GM21825 (cell line): ENCODE results near the gene PRKG1.
"Not testable (repeated sequence)": the region's sequence is repeated elsewhere in the genome, so short reads cannot be mapped to it uniquely, and the experiment has no call there.

Experiments
- ATAC-seq: cut with Tn5 transposase; IDR thresholded peaks from one replicate; pipeline ENCODE4 v1.9.1; 2021; ENCODE audit warnings: mild to moderate bottlenecking, moderate library complexity; ENCODE audit not compliant: unreplicated experiment

The PRKG1 gene

DNA sequence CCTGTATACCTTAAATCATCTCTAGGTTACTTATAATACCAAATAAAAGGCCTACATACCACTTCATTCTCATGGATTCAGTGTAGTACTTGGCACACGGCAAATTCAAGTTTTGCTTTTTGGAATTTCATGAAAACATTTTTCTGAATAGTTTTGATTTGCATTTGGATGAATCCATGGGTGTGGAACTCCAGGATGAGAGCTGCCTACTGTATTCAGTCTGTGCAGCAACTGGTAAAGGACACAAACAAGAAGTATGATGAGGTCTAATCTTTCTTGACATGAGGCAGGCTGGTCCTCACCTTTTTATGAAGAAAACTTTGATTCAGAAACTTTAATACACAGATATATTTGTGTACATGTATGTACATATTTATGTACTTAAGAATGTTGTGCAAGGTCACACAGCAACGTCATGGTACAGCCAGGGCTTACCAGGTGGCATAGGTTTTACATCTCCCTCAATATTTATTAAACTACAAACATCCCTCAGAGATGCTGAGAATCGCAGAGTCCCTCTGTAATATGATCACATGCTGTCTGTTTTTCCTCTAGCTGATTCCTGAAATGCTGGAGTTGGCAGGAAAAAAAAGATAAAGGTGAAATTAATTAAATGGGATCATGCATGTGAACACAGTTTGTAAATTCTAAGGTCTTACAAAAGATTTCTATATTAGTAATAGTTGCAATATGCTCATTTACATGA is 239.6 kb downstream of the PRKG1 start:
- ATAC-seq = no peak

DNA sequence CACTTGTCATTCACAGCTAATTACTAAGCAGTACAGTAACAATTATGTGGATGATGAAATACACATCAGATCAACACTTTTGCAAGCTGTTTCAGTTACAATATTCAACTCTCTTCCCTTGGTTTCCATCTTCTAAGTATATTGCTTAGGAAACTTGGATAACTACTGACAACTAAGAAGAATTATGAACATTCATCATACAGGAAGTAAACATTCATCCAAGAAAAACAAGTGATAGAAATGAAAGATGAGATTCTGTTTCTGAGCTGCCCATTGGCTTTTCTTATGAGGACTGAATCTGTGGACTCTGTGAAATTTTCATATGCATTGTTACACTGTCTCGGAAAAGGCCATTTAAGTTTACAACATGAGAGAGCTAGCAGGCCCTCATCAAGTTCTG is 240.2 kb downstream of the PRKG1 start:
- no peak for ATAC-seq

DNA sequence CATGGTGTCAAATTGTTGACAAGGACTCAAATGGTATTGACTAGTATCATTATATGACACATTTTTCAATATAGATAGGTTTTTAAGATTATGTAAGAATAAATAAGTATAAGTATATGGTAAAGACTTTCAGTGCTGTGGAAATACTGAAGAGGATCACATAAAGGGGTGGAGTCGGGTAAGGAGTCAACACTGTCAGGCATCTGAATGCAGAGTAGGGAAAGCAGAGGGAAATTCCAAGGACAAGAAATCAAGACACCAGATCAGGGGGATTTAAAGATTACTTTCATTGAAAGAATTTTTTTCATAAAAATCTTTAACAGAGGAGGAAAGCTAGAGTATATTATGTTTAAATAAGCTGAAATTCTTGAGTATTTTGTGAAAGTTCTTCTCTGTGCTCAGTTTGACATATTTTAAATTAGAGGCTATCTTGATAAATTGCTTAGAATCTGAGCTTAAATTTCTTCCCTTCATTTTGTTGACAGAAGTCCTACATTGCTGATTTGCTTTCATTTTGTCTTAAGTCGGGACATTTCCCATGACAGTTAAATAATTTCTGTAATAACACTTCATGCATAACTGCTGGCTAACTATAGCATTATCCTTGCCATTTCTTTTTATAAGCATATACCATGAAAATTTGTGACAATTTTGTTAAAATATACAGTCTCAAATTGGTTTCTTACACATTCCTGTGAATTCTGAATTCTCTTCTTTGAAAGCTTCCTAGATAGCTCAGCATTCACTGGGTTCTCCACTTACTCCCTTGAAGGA is 244.3 kb downstream of the PRKG1 start:
- ATAC-seq = no peak

DNA sequence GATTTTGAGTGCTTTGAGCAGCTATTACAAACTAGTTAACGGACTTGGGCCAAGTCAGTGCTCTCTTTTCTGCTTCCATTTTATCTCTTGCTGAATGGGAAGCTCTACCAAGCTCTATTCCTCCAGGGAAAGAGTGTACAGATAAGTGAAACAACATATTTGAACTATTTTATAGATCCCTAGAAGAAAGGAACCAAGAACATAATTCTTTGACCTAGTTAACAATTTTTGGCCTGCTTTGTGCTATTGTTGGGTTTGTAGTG is 244.8 kb downstream of the PRKG1 start:
- no peak for ATAC-seq

DNA sequence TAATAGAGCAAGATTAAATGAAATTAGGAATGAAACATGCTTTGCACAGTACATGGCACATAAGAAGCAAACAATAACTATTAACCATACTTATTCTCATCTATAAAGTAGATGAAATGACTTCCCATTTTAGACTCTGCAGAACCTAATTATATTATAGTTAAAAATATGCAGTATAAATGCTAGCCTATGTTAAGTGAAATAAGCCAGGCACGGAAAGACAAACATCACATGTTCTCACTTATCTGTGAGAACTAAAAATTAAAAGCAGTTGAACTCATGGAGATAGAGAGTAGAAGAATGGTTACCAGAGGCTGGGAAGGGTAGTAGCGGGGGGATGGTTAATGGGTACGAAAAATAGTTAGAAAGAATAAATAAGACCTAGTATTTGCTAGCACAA is 247.0 kb downstream of the PRKG1 start:
- no peak for ATAC-seq

DNA sequence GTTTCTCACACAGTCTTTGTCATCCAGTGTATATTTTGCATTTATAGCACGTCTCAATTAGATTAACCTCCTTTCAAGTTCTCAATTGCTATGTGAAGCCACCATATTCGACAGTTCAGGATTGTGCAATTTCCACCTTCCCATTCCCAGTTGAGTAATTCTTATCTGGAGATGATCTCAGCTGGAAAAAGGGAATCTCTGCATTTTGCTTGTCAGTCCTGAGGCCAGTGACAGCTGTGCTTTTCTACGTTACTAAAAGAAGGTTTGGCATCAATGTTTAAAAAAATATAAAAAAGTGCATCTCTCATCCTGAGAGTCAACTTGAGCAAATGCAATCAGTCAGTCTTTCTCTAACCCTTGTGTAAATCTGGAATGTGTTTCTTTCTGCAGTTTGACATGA is 247.7 kb downstream of the PRKG1 start:
- ATAC-seq = no peak

DNA sequence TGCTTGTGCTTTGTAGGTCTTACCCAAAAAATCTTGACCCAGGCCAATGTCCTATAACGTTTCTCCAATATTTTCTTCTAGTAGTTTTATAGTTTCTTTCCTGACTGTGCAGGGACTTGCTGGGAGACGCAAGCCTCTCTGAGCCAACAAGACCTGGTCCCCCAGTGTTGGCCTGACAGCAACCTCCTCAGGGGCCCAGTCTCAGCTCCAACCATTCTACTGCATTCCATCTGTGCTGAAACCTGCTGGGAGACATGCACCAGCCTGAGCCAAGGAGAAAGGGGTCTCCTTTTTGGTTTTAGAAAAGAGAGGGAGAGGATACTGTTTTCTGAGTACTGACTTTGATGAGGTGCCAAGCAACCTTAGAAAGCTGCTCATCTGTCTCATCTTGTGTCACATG is 251.4 kb downstream of the PRKG1 start:
- no peak for ATAC-seq

DNA sequence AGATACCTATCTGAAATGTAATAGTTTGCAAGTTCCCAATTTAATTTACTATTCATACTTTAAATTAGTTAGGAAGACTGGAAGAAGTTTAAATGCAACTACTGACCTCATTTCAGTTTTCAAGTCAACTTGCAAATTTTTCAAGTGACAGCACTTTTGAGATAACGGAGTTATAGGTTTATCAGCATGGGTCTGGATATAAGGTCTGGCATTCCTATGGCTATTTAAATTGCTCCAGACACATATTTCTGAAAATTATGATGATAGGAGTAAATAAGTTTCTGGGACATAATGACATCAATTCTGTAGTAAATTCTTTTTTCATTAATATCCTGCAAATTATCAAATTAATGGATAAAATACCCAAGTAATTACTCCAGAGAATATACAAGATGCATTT is 251.9 kb downstream of the PRKG1 start:
- no peak for ATAC-seq

DNA sequence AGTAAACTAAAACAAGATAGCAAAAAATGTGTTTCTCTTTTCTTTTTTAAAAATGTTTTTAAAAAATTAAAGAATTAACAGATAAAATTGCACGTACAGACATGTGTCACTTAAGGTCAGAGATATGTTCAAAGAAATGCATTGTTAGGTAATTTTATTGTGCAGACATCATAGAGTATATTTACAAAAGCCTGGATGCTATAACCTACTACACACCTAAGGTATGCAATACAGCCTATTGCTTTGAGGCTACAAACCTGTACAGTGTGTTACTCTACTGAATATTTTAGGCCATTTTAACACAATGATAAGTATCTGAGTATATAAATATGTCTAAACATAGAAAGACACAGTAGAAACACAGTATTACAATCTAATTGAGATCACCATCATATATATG is 253.1 kb downstream of the PRKG1 start:
- no peak for ATAC-seq

DNA sequence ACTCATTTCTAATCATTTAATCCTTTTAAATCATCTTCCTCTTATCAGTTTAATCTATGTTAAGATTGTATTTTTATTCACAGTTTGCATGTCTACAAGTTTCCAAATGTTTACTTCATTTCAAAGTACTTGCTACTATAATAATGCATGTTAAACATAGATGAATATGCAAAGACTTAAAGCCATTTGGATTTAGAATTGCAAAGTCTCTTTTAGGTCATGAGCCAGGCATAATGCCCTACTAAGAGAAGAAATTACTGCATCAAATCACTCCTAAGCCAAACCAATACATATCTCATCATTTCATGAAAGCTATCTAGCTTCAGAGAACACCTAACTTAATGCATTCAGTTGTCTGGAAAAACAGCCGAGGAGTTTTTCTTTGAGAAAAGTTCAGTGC is 266.1 kb downstream of the PRKG1 start:
- no peak for ATAC-seq

DNA sequence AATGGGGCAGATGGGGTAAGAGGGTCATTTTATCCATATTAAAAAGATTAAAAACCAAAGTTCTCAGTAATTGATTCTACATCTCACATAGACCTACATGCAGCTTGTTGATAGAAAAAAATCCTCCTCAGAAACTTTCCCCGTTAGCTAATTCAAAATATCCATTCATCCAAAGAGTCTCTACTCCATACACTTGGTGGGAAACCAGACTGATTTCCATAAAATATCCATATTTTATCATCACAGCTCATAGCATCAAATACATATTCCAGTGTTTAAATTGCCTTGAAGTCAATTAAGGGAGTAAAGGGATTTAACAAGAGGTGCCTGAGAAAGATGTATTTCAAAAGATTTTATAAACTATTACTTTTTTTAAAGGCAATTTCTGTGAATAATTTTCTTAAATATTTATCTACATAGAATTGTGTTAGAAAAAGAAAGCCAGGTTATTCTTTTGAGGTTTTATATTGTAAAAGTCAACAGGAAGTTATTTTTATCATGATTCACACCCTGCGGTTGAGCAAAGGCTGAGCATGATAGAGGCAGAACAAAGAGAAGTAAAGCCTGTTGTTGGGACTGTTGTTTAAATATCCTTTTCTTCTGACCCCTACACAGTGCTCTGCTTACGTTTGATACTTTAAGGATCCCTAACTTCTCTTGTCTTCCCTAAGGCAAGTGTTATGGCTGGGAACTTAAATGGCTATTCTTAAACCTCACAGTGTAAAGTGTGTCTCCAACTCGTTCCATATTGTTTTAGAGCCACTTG is 266.7 kb downstream of the PRKG1 start:
- no peak for ATAC-seq

DNA sequence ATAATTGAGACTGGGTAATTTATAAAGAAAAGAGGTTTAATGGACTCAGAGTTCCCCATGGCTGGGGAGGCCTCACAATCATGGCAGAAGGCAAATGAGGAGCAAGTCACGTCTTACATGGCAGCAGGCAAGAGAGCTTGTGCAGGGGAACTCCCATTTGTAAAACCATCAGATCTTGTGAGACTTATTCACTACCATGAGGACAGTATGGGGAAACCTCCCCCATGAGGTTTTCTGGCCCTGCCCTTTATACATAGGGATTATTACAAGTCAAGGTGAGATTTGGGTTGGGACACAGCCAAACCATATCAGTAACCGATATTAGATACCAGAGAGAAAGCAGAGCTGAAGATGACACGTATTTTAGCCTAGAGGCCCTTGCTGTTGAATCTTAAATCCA is 267.5 kb downstream of the PRKG1 start:
- ATAC-seq = not testable (repeated sequence)

DNA sequence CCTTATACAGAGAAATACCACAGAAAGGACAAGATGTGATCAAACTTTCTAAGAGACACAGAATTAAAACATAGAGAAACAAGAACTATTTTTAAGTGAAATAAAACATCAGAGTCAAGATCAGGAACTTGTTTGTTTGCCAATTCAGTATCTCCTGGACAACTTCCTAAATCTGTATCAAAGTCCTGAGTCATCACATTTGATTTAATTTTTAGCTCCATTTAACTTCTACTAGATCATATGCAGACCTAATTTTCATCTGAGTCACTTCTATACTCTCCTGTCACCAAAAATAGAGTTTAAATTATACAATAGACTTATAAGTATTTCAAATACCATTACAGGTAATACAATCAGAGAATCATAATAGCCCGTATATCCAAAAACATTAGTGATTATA is 268.1 kb downstream of the PRKG1 start:
- no peak for ATAC-seq

DNA sequence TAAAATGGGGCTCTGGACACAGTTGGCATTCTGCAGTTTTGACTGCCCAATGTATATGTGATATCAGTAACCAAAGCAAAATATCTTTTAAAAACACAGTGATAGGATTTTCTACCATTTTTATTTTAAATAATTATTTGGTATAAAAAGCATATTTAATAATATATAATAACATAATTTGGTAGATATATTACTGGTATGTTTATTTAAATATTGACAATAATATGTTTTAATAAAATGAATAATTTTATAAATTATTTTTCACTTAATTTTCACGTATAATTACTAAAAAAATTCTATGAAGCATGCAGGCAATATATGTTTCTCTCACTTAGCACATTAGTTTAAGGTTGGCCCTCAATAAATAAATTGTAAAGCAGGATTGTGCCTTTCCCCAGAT is 269.1 kb downstream of the PRKG1 start:
- ATAC-seq = no peak

DNA sequence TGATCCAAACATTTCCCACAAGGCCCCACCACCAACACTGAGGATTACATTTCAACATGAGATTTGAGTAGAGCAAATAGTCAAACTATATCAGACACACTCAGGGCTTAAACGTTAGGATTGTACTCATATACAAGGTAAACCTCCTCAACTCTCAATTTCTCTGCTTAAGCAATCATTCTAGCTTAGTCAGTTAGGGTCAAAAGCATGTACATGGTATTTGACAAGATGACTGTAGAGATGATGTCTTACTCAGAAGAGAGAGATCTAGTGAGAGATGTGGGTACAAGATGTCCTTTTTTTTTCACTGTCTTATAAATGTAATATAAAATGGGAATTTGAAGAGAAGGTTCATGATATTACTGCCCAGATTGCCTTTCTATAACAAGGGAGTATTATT is 270.1 kb downstream of the PRKG1 start:
- no peak for ATAC-seq

DNA sequence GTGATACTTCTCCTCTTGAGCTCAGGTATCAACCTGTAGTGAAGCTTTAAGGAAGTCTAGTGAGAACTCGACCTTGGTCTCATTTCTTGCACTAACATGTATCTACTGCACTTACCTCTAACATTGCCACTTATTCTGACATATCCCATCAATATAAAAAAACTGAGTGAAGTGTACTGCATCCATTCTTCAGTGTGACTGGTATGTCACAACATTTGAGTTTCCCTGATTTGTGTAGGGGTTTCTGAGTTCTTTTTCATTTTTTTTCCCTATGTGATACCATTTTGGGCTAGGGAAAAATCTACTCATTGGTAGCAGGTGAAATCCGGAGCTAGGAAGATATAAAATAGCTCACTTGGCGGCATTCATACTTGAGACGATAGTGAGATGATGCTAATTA is 274.3 kb downstream of the PRKG1 start:
- no peak for ATAC-seq

DNA sequence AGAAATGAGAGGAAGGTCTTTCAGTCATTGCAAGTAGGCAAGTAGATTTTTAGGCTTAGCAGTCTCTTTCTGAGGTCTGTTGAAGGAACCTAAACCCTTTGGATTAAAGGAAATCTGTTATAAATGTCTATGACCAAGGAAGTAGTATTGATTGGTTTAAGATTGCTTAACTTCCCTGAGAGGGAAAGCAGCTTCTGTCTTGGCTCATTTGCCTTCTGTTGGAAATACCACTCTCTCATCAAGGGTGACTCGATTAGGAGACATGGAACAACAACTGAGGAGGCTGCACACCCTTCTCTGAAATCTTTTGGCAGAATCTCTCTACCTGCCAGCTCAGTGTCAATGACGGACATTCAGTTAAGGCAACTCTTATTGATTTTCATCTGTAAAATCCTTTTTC is 282.9 kb downstream of the PRKG1 start:
- no peak for ATAC-seq

DNA sequence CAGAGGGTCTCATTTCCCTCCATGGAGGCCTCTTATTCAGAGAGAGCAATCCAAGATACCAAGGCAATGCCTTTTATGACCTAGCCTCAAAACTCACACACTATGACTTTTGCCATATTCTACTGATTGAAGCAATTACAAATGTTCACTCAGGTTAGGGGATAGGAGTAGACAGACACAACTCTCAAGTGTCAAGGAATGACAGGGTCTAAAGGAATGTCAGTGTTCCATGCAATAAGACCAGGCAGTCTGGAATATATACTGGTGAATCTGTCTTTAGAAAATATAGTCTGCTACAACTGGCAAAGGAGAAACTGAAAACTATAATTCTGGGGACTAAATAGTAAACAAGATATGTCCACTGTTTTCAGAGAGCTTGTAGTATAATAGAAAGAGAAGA is 283.9 kb downstream of the PRKG1 start:
- ATAC-seq = no peak

DNA sequence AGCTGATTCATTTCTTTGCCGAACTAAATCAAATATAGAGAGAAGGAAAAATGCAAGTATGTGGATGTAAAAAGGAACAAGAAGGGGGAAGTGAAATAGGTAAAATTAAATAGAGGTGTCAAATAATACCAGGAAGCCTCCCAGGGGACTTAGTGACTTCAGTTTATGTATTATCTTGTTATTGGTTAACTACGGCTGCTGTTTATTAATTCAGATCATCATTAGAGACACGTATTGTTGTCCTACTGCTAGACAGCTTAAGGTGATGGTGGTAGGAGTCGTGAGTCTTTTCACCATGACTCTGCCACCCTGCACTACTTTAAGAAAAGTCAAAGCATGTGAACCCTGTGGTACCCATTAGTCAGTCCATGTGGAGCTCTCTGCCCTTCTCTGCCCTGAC is 289.1 kb downstream of the PRKG1 start:
- no peak for ATAC-seq

DNA sequence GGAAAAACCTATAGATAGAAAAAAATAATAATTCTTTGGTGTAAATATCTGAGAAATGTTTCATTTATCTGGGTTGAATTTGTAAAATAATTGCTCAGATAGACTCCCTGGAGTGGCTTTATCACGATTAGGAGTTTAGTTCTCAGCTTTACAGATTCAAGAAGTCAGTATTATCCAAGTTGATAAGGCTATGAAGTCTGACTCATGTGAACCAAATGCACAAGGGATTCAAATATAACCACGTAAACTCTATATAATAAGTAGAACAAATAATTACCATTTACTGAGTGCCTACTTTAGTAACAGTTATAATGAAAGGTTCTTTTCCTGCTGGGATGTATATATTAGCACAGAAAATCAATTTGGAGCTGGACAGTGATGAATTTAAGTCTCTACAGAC is 290.4 kb downstream of the PRKG1 start:
- ATAC-seq = no peak

DNA sequence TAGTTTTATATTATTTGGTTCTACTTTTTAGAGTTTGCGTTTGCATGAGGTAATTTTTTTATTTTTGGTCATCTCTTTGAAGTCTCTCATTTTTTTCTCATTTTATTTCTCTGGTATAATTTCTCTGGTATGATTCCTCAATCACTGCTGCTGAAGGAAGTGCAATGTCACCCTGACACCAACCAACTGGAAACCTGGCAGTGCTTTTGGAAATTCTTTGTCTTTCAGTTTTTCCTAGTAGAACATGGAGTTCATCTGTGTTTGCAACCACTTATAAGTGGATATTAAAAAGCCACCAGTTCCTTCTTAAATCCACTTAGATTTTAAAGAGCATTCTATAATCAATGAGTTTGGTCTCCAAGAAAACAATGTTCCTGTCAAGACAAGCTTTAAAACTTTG is 291.8 kb downstream of the PRKG1 start:
- no peak for ATAC-seq

DNA sequence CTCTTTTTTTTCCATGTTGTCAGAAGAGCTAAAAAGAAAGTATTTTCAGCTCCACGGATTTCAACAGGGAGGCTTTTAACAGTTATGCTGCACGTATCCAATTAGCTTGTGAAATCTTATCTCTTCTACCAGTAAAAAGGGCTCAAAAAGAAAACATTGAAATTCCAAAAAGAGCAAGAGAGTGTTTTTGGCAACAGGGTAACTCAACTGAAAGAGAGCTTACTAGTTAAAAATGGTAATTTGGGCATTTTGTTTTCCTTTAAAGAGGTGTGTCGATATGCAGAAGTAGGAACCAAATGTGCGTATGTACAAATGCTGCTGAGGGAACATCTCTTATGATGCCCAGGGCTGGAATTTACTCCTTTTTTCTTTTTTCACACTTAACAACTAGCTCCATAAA is 292.8 kb downstream of the PRKG1 start:
- ATAC-seq = no peak
